ENCODE data around the gene GEMIN5. TPM values are rescaled to one million over a fixed set of nuclear protein-coding genes. Genes with fewer than 3 reads are reported as not detected.
A peak's percentile ranks its signal among the peaks of the same experiment; 100 is the strongest.

GEMIN5 gene
- total and polyA plus RNA-seq, 2 of the 8 experiments (the other 6 are each of a cell fraction or from before 2014, with no cell fraction given), result 12.8 to 47.0 TPM

- no peak for DNase-seq (ENCODE audit: low read depth in 1 of 2, low spot score in 2 of 2)
- peaks cover 0 to 5% of the 10 kb centered on the region in 2 experiments for H4K20me1 ChIP-seq (replicated peaks in 1 of 2; ENCODE audit: control insufficient read depth in 1 of 2, insufficient read depth in 2 of 2, low read length in 2 of 2)
Measured at GRCh38 chr5:154868702-154869101, 69.3 kb downstream of the GEMIN5 start.

More at GRCh38 chr5:154868702-154869101, 69.3 kb downstream of the GEMIN5 start:
- no peak overlapping the region for H4K8ac ChIP-seq (ENCODE audit: extremely low read depth, insufficient read depth, low read length)
- H2BK120ac ChIP-seq (replicated peaks; ENCODE audit: low read depth, low read length), result no peak overlapping the region
- H3K4ac ChIP-seq (replicated peaks; ENCODE audit: insufficient read length, low read depth, low read length), result no peak overlapping the region
- no peak overlapping the region for H2BK12ac ChIP-seq (ENCODE audit: low read depth, low read length)
- no peak overlapping the region for H3K4me2 ChIP-seq (ENCODE audit: insufficient read depth in 1 of 2, low read depth in 2 of 2, low read length in 2 of 2)
- no peak overlapping the region for H2BK5ac ChIP-seq (ENCODE audit: low read depth, low read length)
- peaks cover 16 to 57% (median 36%) of the 10 kb centered on the region in 4 experiments for H3K36me3 ChIP-seq (ENCODE audit: control insufficient read depth in 2 of 4, insufficient read depth in 4 of 4, low read length in 3 of 4)
- H3K79me2 ChIP-seq (ENCODE audit: control insufficient read depth in 1 of 2, insufficient read depth in 2 of 2, low read length in 2 of 2), result peaks cover 0 to 14% of the 10 kb centered on the region in 2 experiments; a peak in 2 of 4 replicates
- no peak overlapping the region for H4K5ac ChIP-seq (ENCODE audit: insufficient read length, low read depth, low read length)
- H3K27ac ChIP-seq (ENCODE audit: low read depth, low read length), result no peak overlapping the region
- no peaks in the 10 kb centered on the region for H3K4me1 ChIP-seq (replicated peaks in 1 of 4; ENCODE audit: control insufficient read depth in 3 of 4, insufficient read depth in 4 of 4, low read length in 3 of 4)
- FAIRE-seq, result no peak
- WGBS, 2 experiments (ENCODE audit: extremely low coverage in 1 of 2, insufficient coverage in 1 of 2, insufficient read length in 1 of 2, insufficient replicate concordance in 2 of 2, low coverage in 1 of 2, low lambda C conversion rate in 2 of 2, missing lambda C conversion rate in 1 of 2), result 79% methylated on average over 5 of the region's 5 CpGs; no CpG with 5 or more reads in 1 of the 2 experiments
- no peak overlapping the region for H2BK20ac ChIP-seq (ENCODE audit: low read length)
- H3K4me3 ChIP-seq (ENCODE audit: extremely low read depth in 1 of 4, insufficient read depth in 2 of 4, low read depth in 3 of 4, low read length in 4 of 4), result no peak overlapping the region
- POLR2A ChIA-PET (ENCODE audit: partially characterized antibody), result interaction anchor here (1.2 to 2.6 kb wide), 5 partner anchors 9 to 16 kb away, joined by 3 to 13 read pairs (median 8); partner anchors contain the start of gene CNOT8
- H3K9ac ChIP-seq (replicated peaks in 1 of 4; ENCODE audit: extremely low read depth in 1 of 4, low read depth in 3 of 4, low read length in 3 of 4), result no peak overlapping the region
- no peak overlapping the region for H3K18ac ChIP-seq (ENCODE audit: extremely low read depth, low read length)
- no peak overlapping the region for H2BK15ac ChIP-seq (ENCODE audit: low read length)
- no peak overlapping the region for H2AFZ ChIP-seq (ENCODE audit: low read length)
- no peak overlapping the region for H3K56ac ChIP-seq (replicated peaks; ENCODE audit: insufficient read length, low read depth, low read length)
- CTCF ChIA-PET (ENCODE audit: partially characterized antibody), result interaction anchor here (0.6 to 1.9 kb wide), 11 partner anchors 8 to 218 kb away, joined by 3 to 9 read pairs (median 3); no protein-coding TSS in a partner anchor
- H4K91ac ChIP-seq (replicated peaks; ENCODE audit: insufficient read length, low read length), result no peak overlapping the region
- no peaks in the 10 kb centered on the region; the same call in 1 of the 2 replicates for H3K79me1 ChIP-seq (ENCODE audit: low read depth, low read length)
- no peak overlapping the region for H3K23ac ChIP-seq (ENCODE audit: insufficient read length)
- TF ChIP-seq TCF12 (IDR thresholded peaks at IDR 0.05; ENCODE audit: low read depth, low read length) (no peak), SP4 (IDR thresholded peaks at IDR 0.05; ENCODE audit: low read length) (no peak), CTCF (IDR thresholded peaks at IDR 0.05; ENCODE audit: control extremely low read depth in 1 of 3, insufficient read depth in 1 of 3, low read depth in 1 of 3, low read length in 3 of 3) (peak in 2 of 3 experiments; percentile 38 to 39; a peak in 3 of 4 replicates), RAD21 (IDR thresholded peaks at IDR 0.05 in 1 of 2, conservative IDR thresholded peaks at IDR 0.05 in 1 of 2; ENCODE audit: low read depth in 2 of 2, low read length in 2 of 2) (peak; percentile 56 to 68)
- H3K27me3 ChIP-seq (replicated peaks in 1 of 4; ENCODE audit: control insufficient read depth in 3 of 4, extremely low read depth in 1 of 4, insufficient read depth in 3 of 4, low read length in 3 of 4), result no peaks in the 10 kb centered on the region; a peak in 1 of 7 replicates
- H2AK5ac ChIP-seq (ENCODE audit: low read depth, low read length), result no peak overlapping the region
- H3K23me2 ChIP-seq (ENCODE audit: low read depth, low read length), result no peaks in the 10 kb centered on the region
- H3K9me3 ChIP-seq (ENCODE audit: insufficient read depth in 2 of 2, low read depth in 1 of 2, low read length in 1 of 2), result no peaks in the 10 kb centered on the region
- no peak overlapping the region for H3K14ac ChIP-seq (ENCODE audit: insufficient read length)

All from H1 (cell line).